IPS-20b (cell line): ENCODE measurements around the gene KPNB1.

ENCODE experiments used
- H3K27ac ChIP-seq: one replicate; pipeline ENCODE4 v1.5.1; 2013; ENCODE audit warnings: low read length
- H3K27me3 ChIP-seq: 2 replicates; pipeline ENCODE4 v1.6.1; 2013; ENCODE audit warnings: mild to moderate bottlenecking, low read length, inconsistent platforms; ENCODE audit not compliant: insufficient read depth
- H3K36me3 ChIP-seq: 2 replicates; pipeline ENCODE4 v1.6.1; 2013; ENCODE audit warnings: low read depth, mild to moderate bottlenecking, inconsistent platforms, low read length, moderate library complexity; ENCODE audit not compliant: insufficient read depth
- H3K4me1 ChIP-seq: 2 replicates; pipeline ENCODE4 v1.6.1; 2013; ENCODE audit warnings: mild to moderate bottlenecking, control low read depth, inconsistent platforms, low read length, moderate library complexity; ENCODE audit not compliant: insufficient read depth
- H3K4me3 ChIP-seq: 2 replicates; pipeline ENCODE4 v1.5.1; 2013; ENCODE audit warnings: mild to moderate bottlenecking, low read length, inconsistent platforms
- H3K9ac ChIP-seq: 2 replicates; pipeline ENCODE4 v1.6.1; 2013; ENCODE audit warnings: low read depth, mild to moderate bottlenecking, inconsistent platforms, low read length, moderate library complexity
- H3K9me3 ChIP-seq: 2 replicates; pipeline ENCODE4 v1.6.1; 2013; ENCODE audit warnings: mild to moderate bottlenecking, low read depth, low read length, inconsistent platforms; ENCODE audit not compliant: insufficient read depth

KPNB1 gene

DNA sequence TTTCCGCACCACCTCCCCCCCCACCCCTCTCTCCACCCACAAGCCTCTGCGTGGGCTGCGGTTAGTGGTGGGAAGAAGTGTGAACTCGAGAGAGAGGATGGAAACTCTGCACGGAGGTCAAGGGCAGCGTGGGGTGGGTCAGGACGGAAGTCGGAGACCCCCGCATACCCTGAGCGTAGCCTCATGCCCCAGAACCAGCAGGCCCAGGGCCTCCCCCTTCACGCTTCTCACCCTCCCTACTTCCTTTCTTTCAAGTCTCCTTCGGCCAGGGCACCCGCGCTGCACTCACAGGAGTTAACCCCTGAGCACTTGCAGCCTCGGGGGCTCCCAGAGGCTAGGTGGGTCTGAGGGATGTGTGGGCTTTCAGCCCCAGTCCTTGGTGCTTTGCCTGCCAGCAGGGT, 53.5 kb downstream of the KPNB1 start:
- H3K4me1 ChIP-seq, result no peaks in the 10 kb centered on the region
- H3K9ac ChIP-seq, result no peak overlapping the region
- H3K9me3 ChIP-seq, result no peaks in the 10 kb centered on the region
- peaks cover 7% of the 10 kb centered on the region; the same call in 1 of the 2 replicates for H3K36me3 ChIP-seq
- no peaks in the 10 kb centered on the region; the same call in 1 of the 2 replicates for H3K27me3 ChIP-seq
- no peak overlapping the region for H3K27ac ChIP-seq
- no peak overlapping the region for H3K4me3 ChIP-seq

DNA sequence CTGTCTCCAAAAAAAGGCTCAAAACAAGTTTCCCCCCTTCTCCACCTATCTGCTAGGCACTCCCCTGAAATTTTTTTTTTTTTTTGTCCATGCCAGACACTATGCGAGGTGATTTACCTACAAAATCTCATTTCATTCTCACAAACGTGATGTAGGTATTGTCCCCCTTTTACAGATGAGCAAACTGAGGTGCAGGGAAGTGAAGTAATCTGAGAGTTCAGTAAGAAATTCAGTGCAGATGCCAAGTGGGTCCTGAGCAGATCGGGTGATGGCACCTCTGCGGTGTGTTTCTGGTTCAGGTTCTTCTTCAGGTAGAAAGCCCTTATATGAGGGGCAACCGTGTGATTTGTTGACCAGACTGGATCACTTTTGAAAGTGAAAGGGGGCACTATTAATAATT, 54.0 kb downstream of the KPNB1 start:
- H3K9me3 ChIP-seq, result no peaks in the 10 kb centered on the region
- no peak overlapping the region for H3K4me3 ChIP-seq
- no peaks in the 10 kb centered on the region; the same call in 1 of the 2 replicates for H3K27me3 ChIP-seq
- peaks cover 7% of the 10 kb centered on the region; the same call in 1 of the 2 replicates for H3K36me3 ChIP-seq
- no peak overlapping the region for H3K9ac ChIP-seq
- H3K27ac ChIP-seq, result no peak overlapping the region
- no peaks in the 10 kb centered on the region for H3K4me1 ChIP-seq

DNA sequence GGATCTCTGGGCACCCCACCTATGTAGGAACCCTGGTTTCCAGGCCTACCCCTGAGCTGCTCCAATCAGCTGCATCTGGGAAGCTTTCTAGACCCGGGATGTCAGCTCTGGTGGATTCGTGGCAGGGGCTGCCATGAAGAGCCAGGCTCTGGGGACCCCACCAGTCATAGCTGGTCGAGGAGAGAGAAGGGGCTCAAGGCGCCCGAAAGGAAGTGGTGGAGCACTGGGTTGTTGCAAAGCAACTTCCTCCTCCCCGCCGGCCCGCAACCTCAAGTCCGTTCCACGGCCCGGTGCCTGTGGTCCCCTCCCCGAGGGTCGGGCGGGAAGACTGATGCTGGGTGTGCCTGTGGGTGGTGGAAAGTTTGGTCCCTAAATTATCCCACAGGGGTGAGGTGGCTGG, 54.4 kb downstream of the KPNB1 start:
- Histone ChIP-seq H3K27ac (no peak overlapping the region), H3K4me3 (no peak overlapping the region), H3K4me1 (no peaks in the 10 kb centered on the region), H3K9ac (no peak overlapping the region), H3K9me3 (no peaks in the 10 kb centered on the region), H3K36me3 (peaks cover 7% of the 10 kb centered on the region; the same call in 1 of the 2 replicates), H3K27me3 (no peaks in the 10 kb centered on the region; the same call in 1 of the 2 replicates)

DNA sequence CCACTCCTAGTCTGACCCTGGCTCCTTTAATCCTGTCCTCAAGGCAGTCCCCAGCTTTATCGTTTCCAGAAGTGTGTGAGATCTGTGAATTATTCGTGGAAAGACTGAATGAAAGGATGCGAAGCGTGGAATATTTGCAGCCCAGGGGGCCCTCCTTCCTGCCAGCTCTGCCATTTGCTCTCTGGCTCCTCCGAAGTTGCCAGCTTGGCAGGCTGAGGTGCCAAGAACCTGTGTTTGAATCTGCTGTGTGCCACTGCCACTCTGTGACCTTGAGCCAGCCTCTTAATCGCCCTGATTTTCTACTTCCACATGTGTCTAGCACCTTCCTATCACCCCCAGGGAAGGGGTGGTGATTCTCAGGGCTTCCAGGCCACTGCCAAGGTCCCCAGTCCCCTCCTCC, 55.0 kb downstream of the KPNB1 start:
- Histone ChIP-seq H3K27me3 (no peaks in the 10 kb centered on the region; the same call in 1 of the 2 replicates), H3K4me1 (no peaks in the 10 kb centered on the region), H3K9ac (no peak overlapping the region)

DNA sequence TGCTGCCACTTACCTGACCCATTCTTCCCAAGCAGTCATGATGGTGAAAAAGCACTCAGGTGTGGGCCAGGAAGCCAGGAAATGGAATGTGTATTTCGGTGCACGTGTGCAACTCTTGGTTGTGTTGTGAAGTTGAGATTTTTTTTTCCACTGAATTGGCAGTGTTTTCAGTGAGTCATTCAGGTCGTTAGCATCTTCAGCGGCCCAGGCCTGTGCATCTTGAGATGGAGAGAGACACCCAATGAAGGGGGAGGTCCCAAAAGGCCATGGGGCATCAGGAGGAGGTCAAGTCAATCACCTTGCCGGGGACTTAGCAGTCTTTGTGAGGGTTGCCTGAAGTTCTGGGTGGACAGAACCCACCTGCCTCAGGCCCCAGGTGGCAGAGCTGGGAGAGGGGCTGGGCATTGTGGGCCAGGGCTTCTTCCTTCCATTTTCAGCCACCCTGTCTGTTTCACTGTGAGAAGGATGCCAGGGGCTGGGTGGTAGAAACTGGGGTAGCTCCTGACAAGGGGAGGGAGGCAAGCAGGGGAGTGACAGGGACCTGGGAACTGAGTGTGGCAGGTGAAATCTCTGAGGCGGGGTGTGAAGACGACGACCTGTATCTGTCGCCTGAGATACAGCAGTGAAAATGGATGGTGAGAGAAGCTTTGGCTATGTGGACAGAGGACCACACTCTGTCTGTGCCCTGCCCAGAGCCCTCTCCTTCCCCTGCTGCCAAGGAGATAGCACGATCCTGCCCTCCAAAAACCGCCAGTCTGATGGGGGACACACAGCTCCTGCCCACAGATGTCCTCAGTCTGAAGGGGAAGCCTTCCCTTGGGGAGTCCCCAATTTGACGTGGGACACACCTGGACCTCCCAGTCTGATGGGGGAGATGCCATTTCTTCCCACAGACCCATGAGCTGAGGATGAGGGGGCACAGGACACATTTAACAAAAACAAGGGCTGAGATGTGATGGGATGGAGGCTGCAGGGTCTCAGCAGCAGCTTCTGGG, 56.1 kb downstream of the KPNB1 start:
- H3K4me3 ChIP-seq, result no peak overlapping the region
- no peaks in the 10 kb centered on the region for H3K9me3 ChIP-seq
- no peak overlapping the region for H3K9ac ChIP-seq
- no peaks in the 10 kb centered on the region for H3K4me1 ChIP-seq
- 0 out of 2 replicates have a peak, but pooled peaks cover under 1% of the 10 kb centered on the region for H3K36me3 ChIP-seq
- H3K27ac ChIP-seq, result no peak overlapping the region
- no peaks in the 10 kb centered on the region; the same call in 1 of the 2 replicates for H3K27me3 ChIP-seq

More for the DNA sequence above, 55.0 kb downstream of the KPNB1 start:
- Histone ChIP-seq H3K27ac (no peak overlapping the region), H3K36me3 (peaks cover 7% of the 10 kb centered on the region; the same call in 1 of the 2 replicates), H3K4me3 (no peak overlapping the region), H3K9me3 (no peaks in the 10 kb centered on the region)

DNA sequence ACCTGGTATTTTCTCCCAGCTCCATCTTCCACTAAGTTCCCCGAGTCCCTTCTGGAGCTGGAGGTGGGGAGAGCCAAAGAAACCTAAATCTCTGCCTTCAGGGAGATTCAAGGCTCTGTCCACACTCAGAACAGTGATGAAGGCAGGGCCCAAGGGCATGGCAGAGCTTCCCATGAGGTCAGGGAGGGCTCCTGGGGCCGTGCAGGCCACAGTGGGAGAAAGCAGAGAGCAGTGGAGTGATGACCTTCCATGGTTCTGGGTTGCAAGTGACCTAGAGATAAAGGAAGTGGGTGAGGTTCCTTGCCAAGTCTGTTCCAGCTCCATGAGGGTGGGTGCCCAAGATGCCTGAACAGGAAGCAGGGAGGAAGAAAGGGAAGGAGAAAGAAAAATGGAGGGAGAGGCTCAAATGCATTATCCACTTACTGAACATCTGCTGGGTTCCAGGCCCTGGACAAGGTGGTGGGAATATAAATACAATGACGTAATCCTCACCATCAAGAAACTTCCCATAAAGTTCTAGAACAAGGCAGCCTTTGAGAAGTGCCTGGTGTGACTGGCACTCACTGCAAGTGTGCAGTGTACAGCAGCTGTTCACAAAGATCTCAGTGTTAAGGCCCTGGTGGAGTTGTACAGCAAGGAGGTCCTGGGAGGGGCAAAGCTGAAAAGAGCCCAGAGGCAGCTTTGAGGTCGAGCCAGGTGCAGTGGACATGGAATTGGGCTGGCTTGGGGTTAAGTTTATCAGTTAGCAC, 57.5 kb downstream of the KPNB1 start:
- no peak overlapping the region for H3K9ac ChIP-seq
- no peaks in the 10 kb centered on the region; the same call in 1 of the 2 replicates for H3K27me3 ChIP-seq
- H3K4me3 ChIP-seq, result no peak overlapping the region
- H3K4me1 ChIP-seq, result no peaks in the 10 kb centered on the region
- H3K27ac ChIP-seq, result no peak overlapping the region
- H3K36me3 ChIP-seq, result no peaks in the 10 kb centered on the region
- no peaks in the 10 kb centered on the region for H3K9me3 ChIP-seq

DNA sequence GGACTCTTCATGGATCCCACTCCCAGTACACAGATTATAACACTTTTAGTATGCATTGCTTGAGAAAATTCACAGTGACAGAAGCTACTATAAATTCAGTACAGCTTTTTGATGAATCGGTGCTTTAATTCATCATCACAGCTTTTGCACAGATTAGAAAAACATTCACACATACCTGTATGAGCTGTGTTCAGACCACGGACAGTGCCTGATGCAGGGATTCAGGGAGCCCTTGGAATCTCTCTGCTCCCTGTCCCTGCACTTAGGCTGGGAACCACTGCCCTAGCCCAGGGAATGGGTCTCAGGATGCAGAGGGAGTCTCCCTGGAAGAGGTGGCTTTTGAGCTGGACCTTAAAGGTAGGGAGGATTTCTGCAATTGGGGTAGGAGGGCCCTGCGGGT, 58.2 kb downstream of the KPNB1 start:
- Histone ChIP-seq H3K27ac (no peak overlapping the region), H3K9ac (no peak overlapping the region), H3K36me3 (no peaks in the 10 kb centered on the region), H3K4me3 (no peak overlapping the region), H3K4me1 (no peaks in the 10 kb centered on the region), H3K9me3 (no peaks in the 10 kb centered on the region), H3K27me3 (peaks cover 4% of the 10 kb centered on the region)

DNA sequence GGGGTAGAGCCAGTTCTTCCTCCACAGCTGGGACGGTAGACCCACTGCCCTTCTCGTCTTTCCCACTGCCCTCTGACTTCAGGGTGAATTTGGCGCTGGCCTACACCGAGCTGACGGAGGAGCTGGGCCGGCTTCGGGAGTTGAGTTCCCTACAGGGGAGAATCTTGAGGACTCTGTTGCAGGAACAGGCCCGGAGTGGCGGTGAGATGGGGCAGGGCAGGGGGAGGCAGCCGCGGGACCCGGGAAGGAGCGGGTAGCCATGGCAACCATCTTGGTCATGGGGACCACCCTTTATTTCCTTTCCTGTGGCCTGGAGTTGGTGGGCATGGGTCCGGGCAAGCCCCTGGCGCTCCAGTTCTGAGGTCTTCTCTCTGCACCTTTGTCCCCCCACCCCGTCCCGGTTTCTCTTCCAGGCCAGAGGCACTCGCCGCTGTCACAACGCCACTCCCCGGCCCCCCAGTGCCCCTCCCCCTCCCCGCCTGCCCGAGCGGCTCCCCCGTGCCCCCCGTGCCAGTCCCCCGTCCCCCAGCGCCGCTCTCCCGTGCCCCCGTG, 58.7 kb downstream of the KPNB1 start:
- Histone ChIP-seq H3K36me3 (no peaks in the 10 kb centered on the region), H3K9me3 (no peaks in the 10 kb centered on the region), H3K9ac (no peak overlapping the region), H3K27me3 (peaks cover 8% of the 10 kb centered on the region), H3K27ac (no peak overlapping the region), H3K4me3 (no peak overlapping the region; the same call in 1 of the 2 replicates), H3K4me1 (no peaks in the 10 kb centered on the region)

DNA sequence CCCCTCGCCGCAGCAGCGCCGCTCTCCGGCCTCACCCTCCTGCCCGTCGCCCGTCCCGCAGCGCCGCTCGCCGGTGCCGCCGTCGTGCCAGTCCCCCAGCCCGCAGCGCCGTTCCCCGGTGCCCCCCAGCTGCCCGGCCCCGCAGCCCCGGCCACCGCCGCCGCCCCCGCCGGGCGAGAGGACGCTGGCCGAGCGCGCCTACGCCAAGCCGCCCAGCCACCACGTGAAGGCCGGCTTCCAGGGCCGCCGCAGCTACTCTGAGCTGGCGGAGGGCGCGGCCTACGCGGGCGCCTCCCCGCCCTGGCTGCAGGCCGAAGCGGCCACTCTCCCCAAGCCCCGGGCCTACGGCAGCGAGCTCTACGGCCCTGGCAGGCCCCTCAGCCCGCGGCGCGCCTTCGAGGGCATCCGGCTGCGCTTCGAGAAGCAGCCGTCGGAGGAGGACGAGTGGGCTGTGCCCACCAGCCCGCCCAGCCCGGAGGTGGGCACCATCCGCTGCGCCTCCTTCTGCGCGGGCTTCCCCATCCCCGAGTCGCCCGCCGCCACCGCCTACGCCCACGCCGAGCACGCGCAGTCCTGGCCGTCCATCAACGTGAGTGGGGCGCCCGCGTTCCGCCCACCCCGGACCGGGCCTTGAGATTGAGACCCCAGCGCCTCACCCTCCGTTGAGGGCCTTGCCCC, 59.3 kb downstream of the KPNB1 start:
- Histone ChIP-seq H3K4me1 (no peaks in the 10 kb centered on the region), H3K9ac (no peak overlapping the region), H3K27ac (no peak overlapping the region), H3K36me3 (no peaks in the 10 kb centered on the region), H3K4me3 (no peak overlapping the region), H3K9me3 (no peaks in the 10 kb centered on the region), H3K27me3 (peaks cover 12% of the 10 kb centered on the region)

DNA sequence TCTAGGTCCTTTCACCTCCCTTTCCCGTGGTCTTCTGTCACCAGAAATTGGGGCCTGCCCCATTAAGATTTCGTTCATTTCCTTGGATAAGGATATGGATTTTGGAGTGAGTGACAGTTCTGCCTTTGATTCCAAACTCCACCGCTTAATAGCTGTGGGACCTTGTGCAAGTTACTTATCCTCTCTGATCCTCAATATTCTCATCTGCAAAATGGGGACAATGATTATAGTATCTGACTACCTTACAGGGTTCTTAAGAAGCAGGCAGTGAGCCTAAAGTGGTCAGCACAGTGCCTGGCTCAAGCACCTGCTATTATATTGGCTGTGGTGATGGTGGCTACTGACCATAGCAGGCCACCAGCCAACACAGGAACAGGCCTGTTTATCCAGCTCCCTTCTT, 59.9 kb downstream of the KPNB1 start:
- H3K9ac ChIP-seq, result no peak overlapping the region
- no peaks in the 10 kb centered on the region for H3K36me3 ChIP-seq
- no peak overlapping the region for H3K4me3 ChIP-seq
- H3K27me3 ChIP-seq, result peaks cover 17% of the 10 kb centered on the region
- H3K27ac ChIP-seq, result no peak overlapping the region
- no peaks in the 10 kb centered on the region for H3K4me1 ChIP-seq
- no peaks in the 10 kb centered on the region for H3K9me3 ChIP-seq
